ENCODE measurements around the gene ZNF683.

DNA sequence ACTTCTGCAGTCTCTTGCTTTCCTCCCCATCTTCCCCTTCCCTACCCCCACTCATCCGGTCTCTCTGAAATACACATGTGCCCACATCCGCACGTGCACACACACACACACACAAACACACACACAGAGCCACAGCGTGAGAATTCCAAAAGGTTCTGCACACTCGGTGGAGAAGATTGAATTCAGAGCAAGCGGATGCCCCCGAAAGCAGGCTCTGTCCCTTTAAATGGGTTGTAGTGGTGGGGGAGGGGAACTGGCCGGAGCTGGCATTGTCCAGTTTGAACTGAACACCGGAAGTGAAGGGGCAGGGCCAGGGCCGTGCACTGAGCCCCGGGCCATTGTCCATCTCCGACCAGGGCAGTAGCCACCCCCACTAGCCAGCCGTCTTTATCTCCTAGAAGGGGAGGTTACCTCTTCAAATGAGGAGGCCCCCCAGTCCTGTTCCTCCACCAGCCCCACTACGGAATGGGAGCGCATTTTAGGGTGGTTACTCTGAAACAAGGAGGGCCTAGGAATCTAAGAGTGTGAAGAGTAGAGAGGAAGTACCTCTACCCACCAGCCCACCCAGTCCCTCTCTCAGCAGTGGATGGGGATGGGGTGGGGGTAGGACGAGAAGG lies 36.7 kb upstream of the ZNF683 start:
- TF ChIP-seq, protein P1, sequence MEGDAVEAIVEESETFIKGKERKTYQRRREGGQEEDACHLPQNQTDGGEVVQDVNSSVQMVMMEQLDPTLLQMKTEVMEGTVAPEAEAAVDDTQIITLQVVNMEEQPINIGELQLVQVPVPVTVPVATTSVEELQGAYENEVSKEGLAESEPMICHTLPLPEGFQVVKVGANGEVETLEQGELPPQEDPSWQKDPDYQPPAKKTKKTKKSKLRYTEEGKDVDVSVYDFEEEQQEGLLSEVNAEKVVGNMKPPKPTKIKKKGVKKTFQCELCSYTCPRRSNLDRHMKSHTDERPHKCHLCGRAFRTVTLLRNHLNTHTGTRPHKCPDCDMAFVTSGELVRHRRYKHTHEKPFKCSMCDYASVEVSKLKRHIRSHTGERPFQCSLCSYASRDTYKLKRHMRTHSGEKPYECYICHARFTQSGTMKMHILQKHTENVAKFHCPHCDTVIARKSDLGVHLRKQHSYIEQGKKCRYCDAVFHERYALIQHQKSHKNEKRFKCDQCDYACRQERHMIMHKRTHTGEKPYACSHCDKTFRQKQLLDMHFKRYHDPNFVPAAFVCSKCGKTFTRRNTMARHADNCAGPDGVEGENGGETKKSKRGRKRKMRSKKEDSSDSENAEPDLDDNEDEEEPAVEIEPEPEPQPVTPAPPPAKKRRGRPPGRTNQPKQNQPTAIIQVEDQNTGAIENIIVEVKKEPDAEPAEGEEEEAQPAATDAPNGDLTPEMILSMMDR (IDR thresholded peaks at IDR 0.05): no peak
- TF ChIP-seq POLR2A (IDR thresholded peaks at IDR 0.05): no peak
- TF ChIP-seq EP300 (IDR thresholded peaks at IDR 0.05): no peak
